PC-9 (cell line): ENCODE measurements around the gene PTCD2.

Experiments
- CTCF ChIP-seq: fragments of 200-600 bp; sonication (generic); conservative IDR thresholded peaks from 2 replicates; pipeline ENCODE4 v1.6.1; 2017; ENCODE audit warnings: mixed run types, antibody characterized with exemption, mild to moderate bottlenecking, moderate library complexity
- EZH2 ChIP-seq: fragments of 200-600 bp; sonication (generic); IDR thresholded peaks from 2 replicates; pipeline ENCODE4 v1.8.0; 2017; ENCODE audit warnings: antibody characterized with exemption, low read depth

DNA sequence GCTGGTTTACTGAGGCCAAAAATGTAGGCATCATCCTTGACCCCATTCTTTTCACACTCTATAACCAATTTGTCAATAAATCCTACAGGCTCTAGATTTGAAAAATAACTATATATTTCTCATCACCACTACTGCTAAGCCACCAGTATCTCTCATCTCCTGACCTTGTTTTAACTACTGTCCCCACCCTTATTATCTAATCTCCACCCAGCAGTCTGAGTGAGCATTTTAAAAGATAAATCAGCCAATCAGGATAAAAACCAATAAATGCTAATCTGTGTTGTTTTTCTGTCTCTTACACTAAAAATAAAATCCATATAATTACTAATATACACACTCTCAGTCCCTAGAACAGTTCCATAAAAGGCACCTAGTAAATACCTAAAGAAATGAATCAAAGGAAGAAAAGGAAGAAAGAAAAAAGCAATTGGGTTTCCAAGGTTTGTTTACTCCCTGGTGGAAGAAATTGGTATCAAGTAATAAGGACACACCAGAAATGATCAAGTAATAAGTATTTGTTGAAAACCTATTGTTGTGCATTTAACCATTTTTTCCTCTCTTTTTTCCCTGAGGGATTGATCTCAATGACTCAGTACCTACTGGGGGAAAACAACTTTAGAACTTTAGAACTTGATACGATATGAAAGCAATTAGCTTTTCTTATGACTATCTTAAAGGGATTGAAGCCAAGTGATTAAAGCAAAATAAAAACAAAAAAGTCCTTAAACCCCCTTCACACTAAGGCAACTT, 19.4 kb upstream of the PTCD2 start:
- no peak for TF ChIP-seq CTCF
- no peak for TF ChIP-seq EZH2
